ENCODE measurements around the gene CFAP68.

GRCh38 chr11:111846063-111846462 is 33.3 kb upstream of the CFAP68 start:
- no peak for TF ChIP-seq CTCF (conservative IDR thresholded peaks at IDR 0.05; ENCODE audit: low read depth, low read length)
- no peak for TF ChIP-seq EZH2phosphoT487 (IDR thresholded peaks at IDR 0.05; ENCODE audit: borderline replicate concordance, low read length)
- no peak for TF ChIP-seq EZH2 (IDR thresholded peaks at IDR 0.05; ENCODE audit: low read length, unreplicated experiment)

Data from PC-3 (cell line).